GM12865 (cell line): ENCODE results near the gene CNOT8.

Experiments used
- DNase-seq: peaks from one replicate; pipeline ENCODE4 v3.0.0; 2010; ENCODE audit warnings: low read depth
- H3K4me3 ChIP-seq: 2 replicates; pipeline ENCODE4 v1.5.1; 2011; ENCODE audit warnings: mild to moderate bottlenecking, low read depth, low read length, control low read depth
- TF ChIP-seq, protein P1 (sequence below): IDR thresholded peaks from 2 replicates; pipeline ENCODE4 v1.5.1; 2011; ENCODE audit warnings: low read length, control low read depth, low read depth, inconsistent platforms; ENCODE audit not compliant: insufficient read depth; ENCODE audit errors: missing control alignments

Gene CNOT8

DNA sequence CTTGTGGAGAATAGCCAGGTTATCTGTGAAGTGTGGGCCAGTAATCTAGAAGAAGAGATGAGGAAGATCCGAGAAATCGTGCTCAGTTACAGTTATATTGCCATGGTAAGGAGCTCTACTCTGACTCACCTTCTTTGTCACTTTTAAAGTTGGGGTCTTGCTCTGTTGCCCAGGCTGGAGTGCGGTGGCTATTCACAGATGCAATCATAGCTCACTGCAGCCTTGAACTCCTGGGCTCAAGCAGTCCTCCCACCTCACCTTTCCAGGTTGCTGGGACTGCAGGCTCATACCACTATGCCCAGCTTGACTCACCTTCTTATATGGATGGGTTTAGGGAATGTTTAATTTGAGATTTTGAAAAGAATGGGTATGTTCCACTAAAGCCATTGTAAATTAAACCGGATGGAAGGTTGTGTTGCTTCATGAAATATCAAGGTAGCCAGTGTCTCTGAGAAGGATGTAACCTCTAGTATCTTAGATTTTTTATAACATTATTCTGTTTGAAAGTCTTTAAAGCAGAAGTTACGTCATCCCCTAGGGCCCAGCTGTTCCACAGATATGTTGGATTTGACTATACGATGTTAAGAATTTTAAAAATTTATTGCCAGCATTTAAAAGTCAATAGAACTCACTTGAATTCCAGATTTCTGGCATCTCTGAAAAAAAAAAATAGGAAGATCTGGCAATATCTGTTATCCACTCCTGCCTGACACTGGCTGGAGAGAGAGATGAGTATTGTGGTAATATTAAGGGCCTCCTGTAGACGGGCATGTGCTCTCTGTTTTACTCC is 5.1 kb downstream of the CNOT8 start:
- TF ChIP-seq, protein P1, sequence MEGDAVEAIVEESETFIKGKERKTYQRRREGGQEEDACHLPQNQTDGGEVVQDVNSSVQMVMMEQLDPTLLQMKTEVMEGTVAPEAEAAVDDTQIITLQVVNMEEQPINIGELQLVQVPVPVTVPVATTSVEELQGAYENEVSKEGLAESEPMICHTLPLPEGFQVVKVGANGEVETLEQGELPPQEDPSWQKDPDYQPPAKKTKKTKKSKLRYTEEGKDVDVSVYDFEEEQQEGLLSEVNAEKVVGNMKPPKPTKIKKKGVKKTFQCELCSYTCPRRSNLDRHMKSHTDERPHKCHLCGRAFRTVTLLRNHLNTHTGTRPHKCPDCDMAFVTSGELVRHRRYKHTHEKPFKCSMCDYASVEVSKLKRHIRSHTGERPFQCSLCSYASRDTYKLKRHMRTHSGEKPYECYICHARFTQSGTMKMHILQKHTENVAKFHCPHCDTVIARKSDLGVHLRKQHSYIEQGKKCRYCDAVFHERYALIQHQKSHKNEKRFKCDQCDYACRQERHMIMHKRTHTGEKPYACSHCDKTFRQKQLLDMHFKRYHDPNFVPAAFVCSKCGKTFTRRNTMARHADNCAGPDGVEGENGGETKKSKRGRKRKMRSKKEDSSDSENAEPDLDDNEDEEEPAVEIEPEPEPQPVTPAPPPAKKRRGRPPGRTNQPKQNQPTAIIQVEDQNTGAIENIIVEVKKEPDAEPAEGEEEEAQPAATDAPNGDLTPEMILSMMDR, result no peak
- no peak overlapping the region for H3K4me3 ChIP-seq

DNA sequence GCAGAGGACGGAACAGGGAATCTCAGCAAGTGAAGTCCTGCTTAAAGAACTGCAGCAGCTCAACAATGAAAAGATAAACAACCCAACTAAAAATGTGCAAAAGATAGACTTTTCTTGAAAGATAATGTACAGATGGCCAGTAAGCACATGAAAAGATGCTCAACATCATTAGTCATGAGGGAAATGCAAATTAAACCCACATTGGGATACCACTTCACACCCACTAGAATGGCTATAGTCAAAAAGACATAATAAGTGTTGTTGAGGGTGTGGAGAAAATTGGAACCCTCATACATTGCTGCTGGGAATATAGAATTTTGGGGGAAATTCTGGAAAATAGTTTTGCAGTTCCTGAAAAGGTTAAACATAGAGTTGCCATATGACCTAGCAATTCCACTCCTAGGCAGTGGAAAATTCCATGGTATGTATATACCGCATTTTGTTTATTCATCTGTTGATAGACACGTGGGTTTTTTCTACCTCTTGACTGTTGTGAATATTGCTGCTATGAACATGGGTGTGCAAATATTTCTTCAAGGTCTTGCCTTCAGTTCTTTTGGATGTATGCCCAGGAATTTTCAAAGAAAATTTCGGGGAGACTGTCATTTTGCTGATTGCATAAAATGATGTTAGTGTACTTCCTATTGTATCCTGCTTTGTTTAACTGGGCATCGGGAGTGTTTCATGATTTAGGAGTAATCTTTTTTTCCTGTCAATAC is 7.2 kb downstream of the CNOT8 start:
- H3K4me3 ChIP-seq, result no peak overlapping the region
- DNase-seq, result no peak
- TF ChIP-seq, protein P1, result no peak

More for the DNA sequence above, 5.1 kb downstream of the CNOT8 start:
- DNase-seq, result no peak

DNA sequence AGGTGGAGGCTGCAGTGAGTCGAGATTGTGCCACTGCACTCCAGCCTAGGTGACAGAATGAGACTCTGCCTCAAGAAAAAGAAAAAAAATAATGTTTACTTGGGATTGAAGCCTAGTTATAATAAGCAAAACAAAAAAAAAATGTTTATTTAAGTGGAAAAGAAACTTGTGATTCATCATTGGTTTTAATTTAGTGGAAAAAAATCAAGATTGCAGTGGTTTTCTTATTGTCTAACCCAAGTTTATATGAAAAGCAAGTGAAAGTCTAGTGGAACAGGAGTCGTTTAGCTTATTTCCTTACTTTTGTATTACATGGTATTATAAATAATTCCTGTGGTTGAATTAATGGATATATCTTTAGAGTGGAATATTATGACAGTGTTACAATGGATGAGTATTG is 8.4 kb downstream of the CNOT8 start:
- TF ChIP-seq, protein P1, result no peak
- H3K4me3 ChIP-seq, result no peak overlapping the region
- no peak for DNase-seq

DNA sequence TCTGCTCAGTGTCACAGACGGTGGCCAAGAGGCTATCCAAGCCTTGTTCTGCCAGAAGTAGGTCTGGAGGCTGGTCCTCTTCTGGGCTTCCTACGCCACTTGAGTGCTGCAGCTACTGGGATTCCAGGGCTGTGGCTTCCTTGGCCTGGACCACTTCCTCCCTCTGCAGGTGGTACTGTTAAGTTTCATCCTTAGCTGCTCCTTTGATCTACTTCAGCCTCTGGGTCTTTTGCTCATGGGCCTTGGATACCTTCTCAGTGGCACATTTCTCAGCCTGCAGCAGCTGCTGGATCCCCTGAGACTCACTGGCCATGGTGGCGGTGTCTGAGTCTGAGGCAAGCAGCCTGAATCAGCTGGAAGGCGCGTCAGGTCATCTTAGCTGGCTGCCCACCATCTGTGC is 10.3 kb downstream of the CNOT8 start:
- H3K4me3 ChIP-seq, result no peak overlapping the region
- TF ChIP-seq, protein P1, result no peak
- no peak for DNase-seq

DNA sequence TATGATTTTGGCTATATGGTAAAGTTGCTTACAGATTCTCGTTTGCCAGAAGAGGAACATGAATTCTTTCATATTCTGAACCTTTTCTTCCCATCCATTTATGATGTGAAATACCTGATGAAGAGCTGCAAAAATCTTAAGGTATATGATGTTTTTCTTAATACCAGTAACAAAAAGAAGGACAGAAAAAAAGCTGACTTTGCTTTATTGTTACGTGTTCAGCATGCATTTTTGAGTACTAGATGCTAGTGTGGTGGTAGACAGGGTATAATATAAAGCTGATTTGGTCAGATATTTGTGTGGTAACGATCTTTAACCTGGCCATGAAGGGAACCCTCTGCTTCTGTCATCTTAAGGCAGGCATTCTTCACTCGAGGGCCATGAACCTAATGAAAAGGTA is 13.3 kb downstream of the CNOT8 start:
- TF ChIP-seq, protein P1, result no peak
- DNase-seq, result no peak
- no peak overlapping the region for H3K4me3 ChIP-seq

DNA sequence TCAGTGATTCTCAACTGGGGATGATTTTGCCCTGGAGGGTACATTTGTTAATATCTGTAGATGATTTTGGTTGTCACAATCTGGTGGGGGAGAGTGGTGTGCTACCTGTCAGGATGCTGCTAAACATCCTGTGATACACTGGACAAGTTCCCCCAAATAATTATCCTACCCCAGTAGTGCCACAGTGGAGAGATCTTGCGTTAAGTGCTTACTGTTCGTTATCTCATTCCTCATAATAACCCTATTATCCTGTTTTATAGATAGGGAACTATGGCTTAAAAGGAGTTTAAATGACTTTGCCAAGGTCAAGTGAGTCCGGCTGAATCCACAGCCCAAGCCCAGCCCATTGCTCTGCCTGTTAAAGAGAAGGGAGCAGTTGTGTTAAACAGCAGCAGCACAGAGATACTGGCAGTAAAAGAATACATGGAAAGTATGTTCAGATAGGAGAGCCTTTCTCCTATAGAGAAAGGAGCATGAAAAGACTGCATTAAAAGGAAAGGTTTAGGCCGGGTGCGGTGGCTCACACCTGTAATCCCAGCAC is 15.4 kb downstream of the CNOT8 start:
- H3K4me3 ChIP-seq, result no peak overlapping the region
- DNase-seq, result no peak
- TF ChIP-seq, protein P1, result no peak
